AG09309 (cell line): ENCODE results near the gene CEP57L1.
"Not testable (repeated sequence)": the region's sequence is repeated elsewhere in the genome, so short reads cannot be mapped to it uniquely, and the experiment has no call there.

Experiments
- DNase-seq: peaks from one replicate; pipeline ENCODE4 v3.0.0-alpha.2; 2010; ENCODE audit warnings: low read depth
- H3K4me3 ChIP-seq: 2 replicates; pipeline ENCODE4 v1.5.1; 2011; ENCODE audit warnings: mild to moderate bottlenecking, low read depth, low read length, moderate library complexity; ENCODE audit not compliant: control insufficient read depth
- CTCF ChIP-seq: IDR thresholded peaks from 2 replicates; pipeline ENCODE4 v1.5.1; 2011; ENCODE audit warnings: mild to moderate bottlenecking, low read depth, low read length, inconsistent platforms; ENCODE audit not compliant: insufficient read depth, control insufficient read depth; ENCODE audit errors: missing control alignments

Gene CEP57L1

GRCh38 chr6:109103942-109104341, 8.6 kb downstream of the CEP57L1 start:
- no peak overlapping the region for H3K4me3 ChIP-seq
- no peak for TF ChIP-seq CTCF
- no peak for DNase-seq

DNA sequence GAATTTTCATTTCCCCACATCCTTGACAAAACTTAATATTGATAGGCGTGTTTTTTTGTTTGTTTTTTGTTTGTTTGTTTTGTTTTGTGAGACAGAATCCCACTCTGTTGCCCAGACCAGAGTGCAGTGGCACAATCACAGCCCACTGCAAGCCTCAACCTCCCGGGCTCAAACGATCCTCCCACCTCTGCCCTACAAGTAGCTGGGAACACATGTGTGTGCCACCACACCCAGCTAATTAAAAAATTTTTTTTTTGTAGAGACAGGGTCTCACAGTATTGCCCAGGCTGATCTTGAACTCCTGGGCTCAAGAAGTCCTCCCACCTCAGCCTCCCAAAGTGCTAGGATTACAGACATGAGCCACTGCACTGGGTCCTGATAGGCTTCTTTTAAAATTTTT, 9.2 kb downstream of the CEP57L1 start:
- DNase-seq = no peak
- no peak overlapping the region for H3K4me3 ChIP-seq
- TF ChIP-seq CTCF = no peak

- no peak for DNase-seq
- TF ChIP-seq CTCF = no peak
- no peak overlapping the region for H3K4me3 ChIP-seq
Measured at GRCh38 chr6:109105681-109106080, 10.4 kb downstream of the CEP57L1 start.

DNA sequence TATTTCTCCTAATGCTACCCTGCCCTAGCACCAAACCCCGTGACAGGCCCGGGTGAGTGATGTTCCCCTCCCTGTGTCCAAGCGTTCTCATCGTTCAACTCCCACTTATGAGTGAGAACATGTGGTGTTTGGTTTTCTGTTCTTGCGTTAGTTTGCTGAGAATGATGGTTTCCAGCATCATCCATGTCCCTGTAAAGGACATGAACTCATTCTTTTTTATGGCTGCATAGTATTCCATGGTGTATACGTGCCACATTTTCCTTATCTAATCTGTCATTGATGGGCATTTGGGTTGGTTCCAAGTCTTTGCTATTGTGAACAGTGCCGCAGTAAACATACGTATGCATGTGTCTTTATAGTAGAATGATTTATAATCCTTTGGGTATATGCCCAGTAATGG, 14.4 kb downstream of the CEP57L1 start:
- not testable (repeated sequence) for DNase-seq, H3K4me3 ChIP-seq

GRCh38 chr6:109112663-109113062, 17.4 kb downstream of the CEP57L1 start:
- DNase-seq, H3K4me3 ChIP-seq: not testable (repeated sequence)

- no peak for TF ChIP-seq CTCF
- no peak overlapping the region for H3K4me3 ChIP-seq
- no peak for DNase-seq
Measured at GRCh38 chr6:109117346-109118035, 22.2 kb downstream of the CEP57L1 start.

GRCh38 chr6:109118337-109118736, 23.0 kb downstream of the CEP57L1 start:
- no peak overlapping the region for H3K4me3 ChIP-seq
- no peak for TF ChIP-seq CTCF
- DNase-seq = no peak

DNA sequence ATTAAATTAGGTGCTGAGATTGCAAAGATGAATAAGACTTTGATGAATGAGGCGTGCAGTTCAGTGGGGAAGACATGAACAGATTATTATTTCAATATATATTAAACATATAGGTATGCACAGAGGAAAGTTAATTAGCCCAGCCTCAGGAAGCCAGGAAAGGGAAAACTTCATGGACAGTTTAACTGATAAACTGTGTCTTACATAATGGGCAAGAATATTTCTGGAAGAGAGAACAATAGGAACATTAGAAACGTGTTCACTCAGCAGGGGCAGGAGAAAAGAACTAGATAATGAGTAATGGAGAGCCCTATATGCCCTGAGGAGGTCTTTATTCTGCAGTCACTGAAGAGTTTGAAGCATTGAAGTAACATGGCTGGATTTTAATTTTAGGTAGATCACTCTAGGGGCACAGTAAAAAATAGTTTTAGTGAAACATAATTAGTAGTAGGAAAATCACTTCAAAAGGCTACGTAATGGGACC, 23.6 kb downstream of the CEP57L1 start:
- TF ChIP-seq CTCF = no peak
- no peak overlapping the region for H3K4me3 ChIP-seq
- DNase-seq = no peak
